Panc1 (cell line): ENCODE results near the gene KREMEN2.

Experiments used
- CTCF ChIP-seq: fragments of 450-650 bp; IDR thresholded peaks from 2 replicates; pipeline ENCODE4 v1.5.1; 2017; ENCODE audit warnings: mild to moderate bottlenecking
- POLR2AphosphoS5 ChIP-seq: IDR thresholded peaks from 2 replicates; pipeline ENCODE4 v1.6.1; 2012; ENCODE audit warnings: mild to moderate bottlenecking, low read depth, low read length, moderate library complexity
- REST ChIP-seq, 2 experiments: IDR thresholded peaks; 2 replicates each; pipeline ENCODE4 v1.6.1; 2011 to 2012; ENCODE audit warnings: low read depth in 2 of 2, control low read depth in 1 of 2, low read length in 1 of 2, mild to moderate bottlenecking in 1 of 2, moderate library complexity in 1 of 2; ENCODE audit not compliant: insufficient read depth in 1 of 2

- peak; percentile 96 for TF ChIP-seq CTCF
- no peak for TF ChIP-seq REST (IDR thresholded peaks at IDR 0.05; ENCODE audit: insufficient read depth in 1 of 2, low read depth in 2 of 2, low read length in 1 of 2)
- TF ChIP-seq POLR2AphosphoS5, result no peak
Observed at GRCh38 chr16:2927010-2927646, 36.9 kb upstream of the KREMEN2 start.
